IPS DF 4.7 (cell line): ENCODE results near the gene BID.
"Not testable (repeated sequence)": the region's sequence is repeated elsewhere in the genome, so short reads cannot be mapped to it uniquely, and the experiment has no call there.

Source experiments
- DNase-seq: peaks from one replicate; pipeline ENCODE4 v3.0.0-alpha.2; 2013; ENCODE audit warnings: low spot score; ENCODE audit errors: extremely low read depth

Gene BID

DNA sequence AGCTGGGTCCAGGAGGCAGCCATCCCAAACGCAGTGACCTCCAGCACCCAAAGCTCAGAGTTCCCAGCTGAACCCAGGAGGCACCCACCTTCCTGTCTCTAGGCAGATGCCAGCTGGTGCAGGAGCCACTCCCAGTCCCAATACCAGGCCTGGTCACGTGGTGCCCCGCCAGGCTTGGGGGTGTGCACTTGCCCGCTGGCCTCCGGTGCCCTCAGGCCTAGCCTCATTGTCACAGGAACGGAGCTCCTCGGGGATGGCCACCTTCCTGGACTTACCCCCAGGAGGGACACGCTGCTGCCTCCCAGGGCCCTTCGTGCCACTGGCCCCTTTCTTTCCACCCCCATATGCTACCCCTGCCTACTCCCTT lies 4.6 kb downstream of the BID start:
- DNase-seq, result no peak

GRCh38 chr22:17769013-17769715 lies 5.1 kb downstream of the BID start:
- no peak for DNase-seq

DNA sequence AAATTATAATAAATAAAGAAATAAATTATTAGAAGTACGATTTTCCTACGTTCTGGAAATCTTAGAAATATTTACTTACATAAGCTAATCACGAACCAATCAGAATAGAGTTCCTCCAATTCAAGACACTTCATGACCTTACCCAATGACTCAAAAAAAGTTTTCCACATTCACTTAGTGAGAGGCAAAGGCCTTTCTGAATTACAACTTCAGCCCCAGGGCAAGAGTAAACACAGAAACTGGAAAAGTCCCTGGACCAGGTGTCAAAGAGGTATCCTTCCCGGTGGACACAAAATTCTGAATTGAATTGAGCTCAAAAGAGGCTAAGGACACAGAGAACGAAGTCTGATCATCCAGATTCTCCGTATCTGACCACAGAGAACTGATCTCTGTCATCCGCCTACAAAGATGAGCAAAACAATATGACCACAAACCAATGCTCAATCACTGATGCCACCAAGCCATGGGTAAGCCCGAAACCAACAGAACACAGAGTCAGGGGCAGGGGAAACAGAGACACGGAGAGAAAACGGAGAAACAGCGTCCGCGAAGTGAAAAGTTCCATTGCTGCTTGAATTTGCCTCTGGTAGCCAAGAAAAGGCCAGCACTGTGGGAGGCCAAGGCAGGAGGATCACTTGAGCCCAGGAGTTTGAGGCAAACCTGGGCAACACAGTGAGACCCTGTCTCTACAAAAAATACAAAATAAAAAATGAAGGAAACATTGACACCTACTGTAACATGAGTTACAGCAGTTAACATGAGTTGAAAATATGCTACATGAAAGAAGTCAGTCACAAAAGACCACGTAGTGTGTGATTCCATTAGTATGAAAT lies 6.8 kb downstream of the BID start:
- no peak for DNase-seq

GRCh38 chr22:17764852-17765251 lies 9.4 kb downstream of the BID start:
- DNase-seq, result not testable (repeated sequence)

DNA sequence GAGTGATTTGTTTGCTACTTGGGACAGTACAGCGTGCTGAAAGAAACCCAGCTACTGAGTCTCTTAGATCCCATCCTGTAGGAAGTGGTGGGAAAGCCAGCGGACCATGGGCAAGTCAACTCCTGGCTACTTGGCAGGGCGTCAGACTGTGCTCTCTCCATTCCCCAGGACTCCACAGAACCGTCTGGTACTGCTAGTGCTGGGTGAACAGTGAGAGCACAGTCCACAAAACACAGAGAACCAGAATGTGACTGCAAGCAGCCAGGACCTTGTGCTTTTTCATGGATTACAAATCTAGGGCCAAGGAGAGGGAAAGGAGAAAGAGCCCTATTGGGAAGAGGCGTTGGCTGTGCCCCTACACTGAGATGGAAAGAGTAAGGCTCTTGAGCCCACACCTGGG lies 10.2 kb downstream of the BID start:
- DNase-seq, result no peak

- not testable (repeated sequence) for DNase-seq
These were observed 10.8 kb downstream of the BID start for GRCh38 chr22:17763442-17763841.

GRCh38 chr22:17761138-17761488 lies 13.2 kb downstream of the BID start:
- no peak for DNase-seq

GRCh38 chr22:17754233-17754925 lies 19.9 kb downstream of the BID start:
- no peak for DNase-seq

DNA sequence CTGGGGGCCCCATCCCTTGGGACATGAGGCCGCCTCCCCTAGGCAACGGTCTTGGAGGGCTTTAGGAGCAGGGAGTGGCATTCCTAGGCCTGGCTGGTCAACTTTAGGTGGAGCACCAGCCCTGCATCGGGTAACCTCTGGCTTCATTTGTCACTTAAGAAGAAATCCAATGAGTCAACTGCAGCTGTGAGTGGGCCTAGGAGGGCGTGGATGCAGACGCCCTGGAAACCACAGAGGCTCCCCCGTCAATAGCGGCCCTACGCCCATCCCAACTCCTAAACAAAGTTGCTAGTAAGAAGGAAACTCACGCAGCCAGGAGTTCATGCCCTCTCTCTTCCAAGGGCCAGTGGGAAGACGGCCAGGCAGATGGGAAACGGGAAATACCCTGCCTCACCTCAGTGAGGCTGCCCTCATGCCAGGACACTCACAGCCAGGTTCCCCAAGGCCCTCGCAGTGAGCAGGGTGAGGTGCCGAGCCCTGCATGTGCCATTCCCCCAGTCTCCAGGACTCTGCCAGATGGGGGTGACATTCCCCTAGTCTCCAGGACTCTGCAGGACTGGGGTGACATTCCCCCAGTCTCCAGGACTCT lies 20.8 kb downstream of the BID start:
- no peak for DNase-seq

DNA sequence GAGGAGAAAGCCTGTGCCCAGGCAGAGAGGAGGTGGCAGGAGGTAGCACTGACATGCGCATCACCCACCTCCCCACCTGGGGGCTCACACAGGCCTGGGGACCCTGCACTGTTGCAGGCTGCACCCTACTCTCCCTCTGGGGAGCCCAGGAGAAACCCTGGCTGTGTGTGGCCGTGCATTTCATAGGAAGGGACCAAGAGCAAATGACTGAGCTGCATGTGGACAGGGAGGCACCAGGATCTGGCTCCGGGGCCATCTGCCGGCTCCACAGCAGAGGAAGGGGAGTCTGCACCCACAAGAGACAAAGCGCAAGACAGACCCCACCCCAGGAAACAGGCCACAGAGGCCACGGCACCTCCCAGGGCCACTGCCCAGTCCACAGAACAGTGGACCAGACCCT lies 22.7 kb downstream of the BID start:
- no peak for DNase-seq

GRCh38 chr22:17749605-17750395 lies 24.5 kb downstream of the BID start:
- DNase-seq, result no peak

DNA sequence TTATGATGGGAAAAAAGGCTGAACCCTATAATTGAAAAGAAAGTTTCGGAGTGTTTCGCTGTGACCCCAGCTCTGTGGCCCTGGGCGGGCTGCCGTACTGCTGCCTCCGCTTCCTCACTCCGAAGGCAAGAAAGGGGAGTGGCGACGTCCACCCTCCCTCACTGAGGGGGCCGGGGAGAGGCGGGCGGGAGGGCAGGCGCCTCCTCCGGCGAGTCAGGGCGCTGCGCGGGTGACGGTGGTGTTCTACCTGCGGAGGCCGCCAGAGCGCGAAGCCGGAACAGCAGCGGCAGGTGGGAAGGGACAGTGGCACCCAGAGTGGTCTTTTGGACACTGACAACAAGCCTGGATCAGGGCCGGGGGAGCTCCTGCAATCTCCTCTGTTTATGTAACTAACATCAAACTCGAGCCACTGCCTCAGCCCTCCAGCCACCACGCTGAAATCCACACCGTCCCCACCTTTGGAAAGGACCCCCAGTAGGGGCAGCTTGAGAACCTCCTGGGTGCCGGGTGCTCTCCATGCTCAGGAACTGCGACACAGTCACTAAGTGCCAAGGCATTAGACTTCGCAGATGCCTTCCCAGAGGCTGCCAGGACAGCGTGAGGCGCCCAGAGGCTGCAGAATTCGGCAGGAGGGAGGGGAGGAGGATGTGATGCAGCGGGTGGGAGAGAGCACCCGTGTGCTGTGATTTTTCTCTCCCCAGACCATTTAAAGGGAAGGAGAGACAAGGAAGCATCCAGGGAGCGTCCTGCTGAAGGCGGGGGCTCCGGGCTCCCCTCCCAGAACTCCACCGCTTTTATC lies 25.5 kb downstream of the BID start:
- no peak for DNase-seq

DNA sequence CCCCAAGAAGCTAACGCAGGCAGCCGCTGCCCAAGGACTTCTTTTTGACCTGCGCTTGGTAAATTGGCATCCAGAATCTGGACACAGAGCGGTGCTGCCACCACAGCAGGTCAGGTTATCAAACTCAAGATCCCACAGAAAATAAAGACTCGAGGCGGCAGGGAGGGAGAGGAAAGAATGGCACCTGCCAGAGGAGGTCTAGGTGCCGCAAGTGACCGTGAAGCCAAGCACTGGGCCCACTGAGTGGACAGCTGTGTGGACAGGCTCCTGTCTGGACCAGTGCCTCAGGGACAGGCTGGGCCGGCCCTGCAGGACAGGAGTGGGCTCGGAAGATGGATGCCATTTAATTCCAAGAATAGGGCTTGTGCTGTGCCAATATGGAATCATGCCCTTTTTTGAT lies 27.4 kb downstream of the BID start:
- no peak for DNase-seq

DNA sequence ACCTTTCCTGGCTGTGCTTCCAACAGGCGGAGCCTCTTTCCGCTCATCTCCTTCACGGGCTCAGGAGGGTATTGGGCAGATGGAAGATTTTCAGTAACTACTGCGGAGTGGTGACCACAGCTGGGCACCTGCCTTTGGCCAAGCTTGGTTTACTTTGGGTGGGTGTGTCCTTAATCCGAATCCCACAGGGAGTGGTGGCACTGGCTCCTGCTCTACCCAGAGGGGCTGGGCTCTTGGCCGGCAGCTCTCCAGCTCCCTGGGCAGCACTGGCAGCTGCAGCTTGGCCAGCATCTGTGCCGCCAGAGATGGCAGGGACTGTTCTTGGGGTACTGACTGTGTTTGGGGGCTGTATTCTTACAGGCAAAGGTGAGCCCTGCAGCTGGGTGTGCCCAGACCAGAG lies 29.8 kb downstream of the BID start:
- no peak for DNase-seq

DNA sequence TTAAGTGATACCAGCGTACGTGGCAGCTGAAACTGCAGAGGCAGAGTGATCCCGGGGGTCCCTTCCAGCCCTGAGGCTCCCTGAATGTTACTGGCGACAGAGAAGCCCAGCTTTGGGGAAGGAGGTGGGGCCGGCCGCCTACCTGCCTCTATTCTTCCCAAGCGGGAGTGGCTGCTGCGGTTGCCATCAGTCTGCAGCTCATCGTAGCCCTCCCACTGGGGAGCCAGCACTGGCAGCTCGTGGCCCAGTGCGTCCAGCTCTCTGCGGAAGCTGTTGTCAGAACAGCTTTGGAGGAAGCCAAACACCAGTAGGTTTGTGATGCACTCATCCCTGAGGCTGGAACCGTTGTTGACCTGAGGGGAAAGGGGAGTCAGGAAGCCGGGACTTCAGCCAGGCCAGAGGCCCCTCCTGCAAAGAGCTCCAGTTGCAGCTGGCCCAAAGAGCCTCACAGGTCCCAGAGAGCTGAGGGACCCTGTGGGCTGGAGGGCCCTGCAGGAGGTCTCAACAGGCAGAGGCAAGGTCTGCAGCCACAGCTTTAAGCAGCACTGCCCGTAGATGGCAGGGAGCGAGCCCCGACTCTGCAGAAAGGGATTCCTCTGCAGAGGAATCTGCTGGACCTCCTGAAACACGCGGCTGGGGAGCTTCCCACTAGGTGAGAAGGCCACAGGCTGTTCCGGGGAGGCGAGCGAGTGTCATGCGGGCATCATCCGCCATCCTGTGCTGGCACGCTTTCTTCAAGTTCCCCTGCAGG lies 30.4 kb downstream of the BID start:
- DNase-seq, result no peak

DNA sequence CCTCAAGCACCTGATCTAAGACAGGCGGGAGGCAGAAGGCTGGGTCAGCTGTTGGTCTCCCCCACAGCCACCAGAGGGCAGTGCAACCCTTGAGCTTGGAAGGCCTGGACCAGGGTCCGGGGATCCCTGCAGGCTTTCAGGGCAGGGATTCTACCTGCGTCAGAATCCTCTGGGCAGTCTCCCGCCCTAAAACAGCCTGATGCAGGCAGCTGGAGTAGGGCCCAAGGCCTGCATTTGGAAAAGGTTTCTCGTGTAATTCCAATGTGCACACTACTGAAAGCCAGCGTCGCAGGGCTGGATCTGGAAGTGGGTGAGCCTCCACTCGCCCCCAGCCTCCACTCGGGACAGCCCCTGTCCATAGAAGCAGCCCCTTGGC lies 31.8 kb downstream of the BID start:
- peak; percentile 64 for DNase-seq

DNA sequence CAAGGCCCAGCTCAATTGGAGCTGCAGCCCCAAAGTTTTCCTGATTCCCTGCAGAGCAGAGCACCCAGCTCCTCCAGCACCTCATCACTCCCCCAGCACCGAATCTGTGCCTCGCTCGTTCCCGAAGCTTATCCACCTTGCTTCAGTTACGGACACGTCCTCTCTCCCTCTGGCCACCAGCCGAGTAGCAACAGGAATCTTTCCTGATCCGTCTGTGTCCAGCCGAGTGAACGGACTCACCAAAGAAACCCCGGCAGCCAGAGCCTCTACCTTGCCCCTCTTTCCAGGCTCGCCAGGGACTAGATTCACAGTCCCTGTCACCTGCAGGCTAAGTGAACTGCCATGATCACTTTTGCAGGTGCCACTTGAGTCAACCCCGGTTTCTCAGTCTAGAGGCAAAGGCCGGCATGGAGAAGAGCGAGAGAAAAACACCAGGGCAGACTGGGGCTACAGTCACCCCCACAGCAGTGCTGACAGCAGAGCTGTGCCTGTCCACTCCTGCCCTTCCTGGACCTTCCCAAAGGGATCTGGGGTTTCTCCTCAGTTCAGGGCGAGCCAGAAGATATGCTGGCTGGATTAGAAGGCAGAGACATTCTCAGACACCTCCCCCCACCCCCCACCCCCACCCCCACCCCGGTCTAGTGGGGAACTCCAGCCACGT lies 32.3 kb downstream of the BID start:
- no peak for DNase-seq

- no peak for DNase-seq
These were observed 34.9 kb downstream of the BID start for GRCh38 chr22:17739196-17739975.
